ENCODE data around the gene UNC93B1. TPM values are rescaled to one million over a fixed set of nuclear protein-coding genes. Genes with fewer than 3 reads are reported as not detected.

Gene UNC93B1
- total and polyA plus RNA-seq, 2 of the 13 experiments (the other 11 are each of a cell fraction or from before 2014, with no cell fraction given) = 8.8 to 18.9 TPM

GRCh38 chr11:68010090-68011041 is 6.5 kb upstream of the UNC93B1 start, which contains the start of gene ALDH3B1 (continued):
- TF ChIP-seq ADNP (CRISPR knock-in tag; IDR thresholded peaks at IDR 0.05) (no peak), EEA1 (CRISPR knock-in tag; IDR thresholded peaks at IDR 0.05; ENCODE audit: borderline replicate concordance) (no peak), CSRNP1 (CRISPR knock-in tag; IDR thresholded peaks at IDR 0.05) (no peak), PRDM15 (CRISPR knock-in tag; IDR thresholded peaks at IDR 0.05) (no peak; the same call in 1 of the 2 replicates), MTF2 (CRISPR knock-in tag; IDR thresholded peaks at IDR 0.05; ENCODE audit: borderline replicate concordance) (peak; percentile 82; the same call in 1 of the 2 replicates), KDM2A (CRISPR knock-in tag; IDR thresholded peaks at IDR 0.05; ENCODE audit: borderline replicate concordance, low read depth) (peak; percentile 65; the same call in 1 of the 2 replicates), ATM (IDR thresholded peaks at IDR 0.05; ENCODE audit: borderline replicate concordance) (no peak), ZUFSP (CRISPR knock-in tag; IDR thresholded peaks at IDR 0.05; ENCODE audit: borderline replicate concordance) (no peak), RFXANK (CRISPR knock-in tag; IDR thresholded peaks at IDR 0.05) (no peak), ZNF121 (CRISPR knock-in tag; IDR thresholded peaks at IDR 0.05) (no peak), ZNF33A (CRISPR knock-in tag; IDR thresholded peaks at IDR 0.05; ENCODE audit: borderline replicate concordance) (no peak), KMT2A (CRISPR knock-in tag; IDR thresholded peaks at IDR 0.05) (peak; percentile 76), ZFYVE20 (CRISPR knock-in tag; IDR thresholded peaks at IDR 0.05; ENCODE audit: borderline replicate concordance, low read depth) (no peak), GZF1 (CRISPR knock-in tag; IDR thresholded peaks at IDR 0.05) (peak; percentile 69; the same call in 1 of the 2 replicates), ZFP36L1 (CRISPR knock-in tag; IDR thresholded peaks at IDR 0.05) (0 out of 2 replicates have a peak, but pooled peaks have one; percentile 29), XRCC5 (optimal IDR thresholded peaks at IDR 0.05; ENCODE audit: low read length) (no peak), MEIS1 (CRISPR knock-in tag; IDR thresholded peaks at IDR 0.05; ENCODE audit: borderline replicate concordance) (no peak; the same call in 1 of the 2 replicates), RXRA (CRISPR knock-in tag; IDR thresholded peaks at IDR 0.05) (peak; percentile 63), ZSCAN21 (CRISPR knock-in tag; IDR thresholded peaks at IDR 0.05; ENCODE audit: borderline replicate concordance) (peak; percentile 16; the same call in 1 of the 2 replicates), ZMYM4 (CRISPR knock-in tag; IDR thresholded peaks at IDR 0.05) (peak; percentile 50), GATAD2A (CRISPR knock-in tag; IDR thresholded peaks at IDR 0.05) (peak; percentile 27; the same call in 1 of the 2 replicates), TMF1 (CRISPR knock-in tag; IDR thresholded peaks at IDR 0.05; ENCODE audit: low read depth) (no peak)
